ENCODE measurements around the gene HAO1. TPM values are rescaled to one million over a fixed set of nuclear protein-coding genes. Genes with fewer than 3 reads are reported as not detected.

The HAO1 gene
- total RNA-seq, 6 experiments from 2014 or later: 132 to 243 (median 171) TPM

DNA sequence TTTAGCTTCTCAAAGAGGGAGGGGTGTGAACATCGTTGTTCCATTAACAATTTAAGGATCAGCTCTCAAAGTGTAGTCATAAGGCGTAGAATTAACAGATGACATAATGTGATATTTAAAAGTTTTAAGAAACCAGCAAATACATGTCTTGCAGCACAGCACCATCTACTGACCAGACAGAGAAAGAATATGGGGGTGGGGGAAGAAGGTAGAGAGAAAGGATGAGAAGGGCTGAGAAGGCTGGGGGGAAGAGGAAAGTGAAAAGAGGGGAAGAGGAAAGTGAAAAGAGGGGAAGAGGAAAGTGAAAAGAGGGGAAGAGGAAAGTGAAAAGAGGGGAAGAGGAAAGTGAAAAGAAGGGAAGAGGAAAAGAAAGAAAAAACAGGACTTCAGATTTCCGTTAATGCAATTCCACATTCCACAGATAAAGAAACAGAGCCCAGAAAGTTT is 80.9 kb downstream of the HAO1 start:
- H3K9me3 ChIP-seq: no peaks in the 10 kb centered on the region
- 14% methylated on average over 3 of the region's 3 CpGs for WGBS (ENCODE audit: insufficient coverage, low coverage, low lambda C conversion rate, missing lambda C conversion rate)
- H3K4me1 ChIP-seq: peaks cover 0 to 4% (median 0%) of the 10 kb centered on the region in 4 donors
- TF ChIP-seq, protein P1, sequence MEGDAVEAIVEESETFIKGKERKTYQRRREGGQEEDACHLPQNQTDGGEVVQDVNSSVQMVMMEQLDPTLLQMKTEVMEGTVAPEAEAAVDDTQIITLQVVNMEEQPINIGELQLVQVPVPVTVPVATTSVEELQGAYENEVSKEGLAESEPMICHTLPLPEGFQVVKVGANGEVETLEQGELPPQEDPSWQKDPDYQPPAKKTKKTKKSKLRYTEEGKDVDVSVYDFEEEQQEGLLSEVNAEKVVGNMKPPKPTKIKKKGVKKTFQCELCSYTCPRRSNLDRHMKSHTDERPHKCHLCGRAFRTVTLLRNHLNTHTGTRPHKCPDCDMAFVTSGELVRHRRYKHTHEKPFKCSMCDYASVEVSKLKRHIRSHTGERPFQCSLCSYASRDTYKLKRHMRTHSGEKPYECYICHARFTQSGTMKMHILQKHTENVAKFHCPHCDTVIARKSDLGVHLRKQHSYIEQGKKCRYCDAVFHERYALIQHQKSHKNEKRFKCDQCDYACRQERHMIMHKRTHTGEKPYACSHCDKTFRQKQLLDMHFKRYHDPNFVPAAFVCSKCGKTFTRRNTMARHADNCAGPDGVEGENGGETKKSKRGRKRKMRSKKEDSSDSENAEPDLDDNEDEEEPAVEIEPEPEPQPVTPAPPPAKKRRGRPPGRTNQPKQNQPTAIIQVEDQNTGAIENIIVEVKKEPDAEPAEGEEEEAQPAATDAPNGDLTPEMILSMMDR (IDR thresholded peaks at IDR 0.05): peak; percentile 46 to 59 (median 50)
- TF ChIP-seq POLR2A (IDR thresholded peaks at IDR 0.05): no peak
- H3K27ac ChIP-seq: no peak overlapping the region
- intact Hi-C loops (cut with DNase I): no loop called here
- peak; percentile 73 to 93 (median 80) for ATAC-seq
- H3K4me3 ChIP-seq: no peak overlapping the region
- H3K27me3 ChIP-seq: no peaks in the 10 kb centered on the region
- no peaks in the 10 kb centered on the region for H3K36me3 ChIP-seq
- no peak for DNase-seq

DNA sequence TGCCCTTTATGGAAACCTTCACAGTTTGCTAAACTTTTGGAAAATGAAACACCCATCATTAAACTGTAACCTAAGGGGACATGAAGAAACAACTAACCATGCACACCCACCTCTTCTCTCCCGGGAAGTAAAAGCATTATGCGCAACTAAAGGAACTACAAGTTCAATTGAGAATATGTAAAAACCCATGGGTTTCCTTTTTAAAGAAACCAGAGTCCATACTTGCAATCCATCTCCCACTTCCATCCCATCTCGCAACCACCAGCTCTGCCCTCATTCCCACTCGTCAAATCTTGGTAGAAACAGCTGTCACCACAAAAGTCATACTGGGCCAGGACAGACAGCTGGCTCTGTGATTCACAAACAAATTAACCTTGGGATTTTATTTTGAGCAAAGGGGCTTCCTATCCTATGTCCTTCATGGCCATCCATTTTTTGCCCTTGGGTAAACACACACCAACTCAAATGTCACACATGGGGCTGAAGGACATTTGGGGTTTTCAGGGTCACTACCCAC is 81.5 kb downstream of the HAO1 start:
- WGBS (ENCODE audit: insufficient coverage, low coverage, low lambda C conversion rate, missing lambda C conversion rate): 58% methylated on average over 3 of the region's 4 CpGs

DNA sequence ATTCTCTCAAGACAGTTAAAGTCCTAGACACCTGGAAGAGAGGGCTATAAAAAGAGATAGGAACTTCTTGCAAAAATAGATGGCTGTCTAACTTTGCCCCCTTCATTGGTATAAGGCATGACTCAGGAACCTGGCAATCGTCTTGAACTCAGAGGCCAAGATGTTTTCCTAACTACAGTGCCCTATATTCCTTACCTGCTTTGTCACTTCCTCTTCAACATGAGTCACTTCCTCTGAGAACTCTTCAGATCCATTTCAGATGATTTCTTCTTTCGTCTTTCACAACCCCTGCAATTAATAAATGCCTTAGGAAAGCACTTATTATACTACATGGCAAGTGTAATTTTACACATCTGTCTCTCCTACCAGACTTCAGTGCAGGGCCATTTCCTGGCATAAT is 83.5 kb downstream of the HAO1 start:
- TF ChIP-seq POLR2A (IDR thresholded peaks at IDR 0.05): no peak
- TF ChIP-seq, protein P1 (IDR thresholded peaks at IDR 0.05): no peak
- no peak for DNase-seq
- Histone ChIP-seq H3K4me3 (no peak overlapping the region), H3K27me3 (no peaks in the 10 kb centered on the region), H3K36me3 (no peaks in the 10 kb centered on the region), H3K4me1 (peaks cover 0 to 4% (median 0%) of the 10 kb centered on the region in 4 donors), H3K27ac (no peak overlapping the region), H3K9me3 (no peaks in the 10 kb centered on the region)
- WGBS (ENCODE audit: insufficient coverage, low coverage, low lambda C conversion rate, missing lambda C conversion rate): 23% methylated on average over 2 of the region's 2 CpGs
- intact Hi-C loops (cut with DNase I): no loop called here
- no peak for ATAC-seq

More for the DNA sequence above, 81.5 kb downstream of the HAO1 start:
- H3K4me1 ChIP-seq: peaks cover 0 to 4% (median 0%) of the 10 kb centered on the region in 4 donors
- no peaks in the 10 kb centered on the region for H3K27me3 ChIP-seq
- no peak for DNase-seq
- no peak overlapping the region for H3K4me3 ChIP-seq
- H3K9me3 ChIP-seq: no peaks in the 10 kb centered on the region
- TF ChIP-seq, protein P1 (IDR thresholded peaks at IDR 0.05): no peak
- TF ChIP-seq POLR2A (IDR thresholded peaks at IDR 0.05): no peak
- no peaks in the 10 kb centered on the region for H3K36me3 ChIP-seq
- intact Hi-C loops (cut with DNase I): no loop called here
- no peak overlapping the region for H3K27ac ChIP-seq
- ATAC-seq: no peak

DNA sequence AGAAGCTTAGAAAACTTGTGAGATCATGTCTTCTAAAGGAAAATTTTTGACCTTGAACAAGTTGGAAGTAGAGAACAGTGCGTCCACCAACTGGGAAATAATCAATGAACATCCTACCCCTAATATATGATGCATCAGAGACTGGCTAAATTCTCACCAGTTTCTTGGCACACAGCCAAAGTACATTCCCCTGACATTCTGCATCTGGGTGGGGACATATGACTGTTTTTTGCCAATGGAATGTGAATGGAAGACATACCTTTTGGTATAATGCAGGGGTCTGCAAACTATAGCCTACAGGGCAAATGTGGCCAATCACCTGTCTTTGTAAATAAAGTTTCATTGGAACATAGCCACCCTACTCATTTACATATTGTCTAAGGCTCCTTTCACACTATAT is 84.7 kb downstream of the HAO1 start:
- TF ChIP-seq, protein P1 (IDR thresholded peaks at IDR 0.05): no peak
- no peak for TF ChIP-seq POLR2A (IDR thresholded peaks at IDR 0.05)
- no peaks in the 10 kb centered on the region for H3K9me3 ChIP-seq
- 64% methylated on average over 1 of the region's 1 CpG for WGBS (ENCODE audit: insufficient coverage, low coverage, low lambda C conversion rate, missing lambda C conversion rate)
- peaks cover 0 to 4% (median 0%) of the 10 kb centered on the region in 4 donors for H3K4me1 ChIP-seq
- DNase-seq (no peak), ATAC-seq (no peak)
- H3K27me3 ChIP-seq: no peaks in the 10 kb centered on the region
- intact Hi-C loops (cut with DNase I): no loop called here
- no peak overlapping the region for H3K27ac ChIP-seq
- no peak overlapping the region for H3K4me3 ChIP-seq
- H3K36me3 ChIP-seq: no peaks in the 10 kb centered on the region

DNA sequence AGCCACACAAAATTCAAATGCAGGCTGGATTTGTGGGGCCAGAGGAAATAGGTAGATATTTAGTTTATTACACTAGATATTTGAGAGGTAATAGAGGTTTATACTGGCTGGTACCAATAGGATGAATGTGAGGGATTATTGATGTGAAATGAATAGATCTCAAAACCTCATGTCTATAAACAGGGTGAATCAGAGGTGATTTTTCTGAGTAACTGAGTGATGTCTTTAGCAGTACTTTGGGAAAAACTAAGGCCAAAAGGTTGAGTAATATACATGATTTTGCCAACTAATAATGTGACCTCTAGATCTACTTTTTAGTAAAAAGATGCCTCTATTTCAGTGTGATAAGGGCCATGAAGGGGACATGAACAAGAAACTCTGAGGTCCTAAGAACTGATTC is 86.8 kb downstream of the HAO1 start:
- Histone ChIP-seq H3K9me3 (no peaks in the 10 kb centered on the region), H3K4me1 (no peaks in the 10 kb centered on the region), H3K27me3 (no peaks in the 10 kb centered on the region), H3K4me3 (no peak overlapping the region), H3K27ac (no peak overlapping the region), H3K36me3 (no peaks in the 10 kb centered on the region)
- DNase-seq (no peak), ATAC-seq (no peak)
- intact Hi-C loops (cut with DNase I): no loop called here
- no peak for TF ChIP-seq POLR2A (IDR thresholded peaks at IDR 0.05)
- TF ChIP-seq, protein P1 (IDR thresholded peaks at IDR 0.05): no peak

All from right lobe of liver (tissue), 6 donors.